ENCODE results near the gene TFCP2L1.

Gene TFCP2L1

DNA sequence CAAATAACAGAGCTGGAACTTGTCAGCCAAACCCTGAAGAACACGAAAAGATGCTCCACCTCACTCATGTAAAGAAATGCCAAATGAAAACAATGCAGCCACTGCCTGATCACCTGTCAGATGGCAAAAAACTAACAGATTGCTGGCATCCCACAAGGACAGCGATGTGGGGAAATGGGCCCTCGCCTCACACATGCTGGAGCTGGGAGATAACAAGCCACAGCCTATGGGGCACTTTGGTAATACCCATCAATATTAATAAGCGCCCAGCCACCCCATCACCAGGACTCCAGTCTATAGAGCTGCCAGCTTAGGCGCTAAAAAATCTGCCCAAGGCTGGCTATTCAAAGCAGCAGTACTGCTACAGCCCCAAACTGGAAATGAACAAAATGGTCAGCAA, 27.0 kb downstream of the TFCP2L1 start:
- H3K27ac ChIP-seq (replicated peaks): no peak overlapping the region
- no peak for DNase-seq (ENCODE audit: low read depth in 1 of 2, low spot score in 1 of 2)

DNA sequence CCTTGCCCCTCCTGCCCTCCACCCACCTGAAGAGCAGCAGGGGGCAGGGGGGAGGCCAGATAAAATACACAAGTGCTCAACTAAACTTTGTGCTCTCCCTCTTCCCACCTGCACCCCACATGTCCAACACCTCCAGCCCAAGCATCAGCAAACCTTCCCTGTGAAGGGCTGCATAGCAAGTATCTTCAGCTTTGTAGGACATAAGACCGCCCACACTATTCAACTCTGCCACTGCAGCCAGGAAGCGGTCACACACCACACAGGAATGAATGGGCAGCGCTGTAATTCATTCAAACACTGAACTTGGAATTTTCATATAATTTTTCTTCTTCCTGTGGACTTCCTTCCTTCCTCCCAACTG, 27.5 kb downstream of the TFCP2L1 start:
- no peak overlapping the region for H3K27ac ChIP-seq (replicated peaks)
- no peak for DNase-seq (ENCODE audit: low read depth in 1 of 2, low spot score in 1 of 2)
- no peaks in the 10 kb centered on the region for H3K27me3 ChIP-seq (ENCODE audit: insufficient read depth, poor library complexity, severe bottlenecking)
- TF ChIP-seq SPI1 (IDR thresholded peaks at IDR 0.05; ENCODE audit: borderline replicate concordance, low read depth): no peak
- TF ChIP-seq, protein P1, sequence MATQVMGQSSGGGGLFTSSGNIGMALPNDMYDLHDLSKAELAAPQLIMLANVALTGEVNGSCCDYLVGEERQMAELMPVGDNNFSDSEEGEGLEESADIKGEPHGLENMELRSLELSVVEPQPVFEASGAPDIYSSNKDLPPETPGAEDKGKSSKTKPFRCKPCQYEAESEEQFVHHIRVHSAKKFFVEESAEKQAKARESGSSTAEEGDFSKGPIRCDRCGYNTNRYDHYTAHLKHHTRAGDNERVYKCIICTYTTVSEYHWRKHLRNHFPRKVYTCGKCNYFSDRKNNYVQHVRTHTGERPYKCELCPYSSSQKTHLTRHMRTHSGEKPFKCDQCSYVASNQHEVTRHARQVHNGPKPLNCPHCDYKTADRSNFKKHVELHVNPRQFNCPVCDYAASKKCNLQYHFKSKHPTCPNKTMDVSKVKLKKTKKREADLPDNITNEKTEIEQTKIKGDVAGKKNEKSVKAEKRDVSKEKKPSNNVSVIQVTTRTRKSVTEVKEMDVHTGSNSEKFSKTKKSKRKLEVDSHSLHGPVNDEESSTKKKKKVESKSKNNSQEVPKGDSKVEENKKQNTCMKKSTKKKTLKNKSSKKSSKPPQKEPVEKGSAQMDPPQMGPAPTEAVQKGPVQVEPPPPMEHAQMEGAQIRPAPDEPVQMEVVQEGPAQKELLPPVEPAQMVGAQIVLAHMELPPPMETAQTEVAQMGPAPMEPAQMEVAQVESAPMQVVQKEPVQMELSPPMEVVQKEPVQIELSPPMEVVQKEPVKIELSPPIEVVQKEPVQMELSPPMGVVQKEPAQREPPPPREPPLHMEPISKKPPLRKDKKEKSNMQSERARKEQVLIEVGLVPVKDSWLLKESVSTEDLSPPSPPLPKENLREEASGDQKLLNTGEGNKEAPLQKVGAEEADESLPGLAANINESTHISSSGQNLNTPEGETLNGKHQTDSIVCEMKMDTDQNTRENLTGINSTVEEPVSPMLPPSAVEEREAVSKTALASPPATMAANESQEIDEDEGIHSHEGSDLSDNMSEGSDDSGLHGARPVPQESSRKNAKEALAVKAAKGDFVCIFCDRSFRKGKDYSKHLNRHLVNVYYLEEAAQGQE (IDR thresholded peaks at IDR 0.05; ENCODE audit: insufficient replicate concordance, low read depth): no peak
- TF ChIP-seq, protein P2, sequence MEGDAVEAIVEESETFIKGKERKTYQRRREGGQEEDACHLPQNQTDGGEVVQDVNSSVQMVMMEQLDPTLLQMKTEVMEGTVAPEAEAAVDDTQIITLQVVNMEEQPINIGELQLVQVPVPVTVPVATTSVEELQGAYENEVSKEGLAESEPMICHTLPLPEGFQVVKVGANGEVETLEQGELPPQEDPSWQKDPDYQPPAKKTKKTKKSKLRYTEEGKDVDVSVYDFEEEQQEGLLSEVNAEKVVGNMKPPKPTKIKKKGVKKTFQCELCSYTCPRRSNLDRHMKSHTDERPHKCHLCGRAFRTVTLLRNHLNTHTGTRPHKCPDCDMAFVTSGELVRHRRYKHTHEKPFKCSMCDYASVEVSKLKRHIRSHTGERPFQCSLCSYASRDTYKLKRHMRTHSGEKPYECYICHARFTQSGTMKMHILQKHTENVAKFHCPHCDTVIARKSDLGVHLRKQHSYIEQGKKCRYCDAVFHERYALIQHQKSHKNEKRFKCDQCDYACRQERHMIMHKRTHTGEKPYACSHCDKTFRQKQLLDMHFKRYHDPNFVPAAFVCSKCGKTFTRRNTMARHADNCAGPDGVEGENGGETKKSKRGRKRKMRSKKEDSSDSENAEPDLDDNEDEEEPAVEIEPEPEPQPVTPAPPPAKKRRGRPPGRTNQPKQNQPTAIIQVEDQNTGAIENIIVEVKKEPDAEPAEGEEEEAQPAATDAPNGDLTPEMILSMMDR (IDR thresholded peaks at IDR 0.05; ENCODE audit: insufficient read depth, low read length): no peak
- no peak for TF ChIP-seq POLR2AphosphoS5 (IDR thresholded peaks at IDR 0.05; ENCODE audit: low read depth)
- no peak for TF ChIP-seq GABPA (IDR thresholded peaks at IDR 0.05; ENCODE audit: low read depth)
- no peak overlapping the region for H3K4me3 ChIP-seq (replicated peaks; ENCODE audit: insufficient read depth, low read length)

More for the DNA sequence above, 27.0 kb downstream of the TFCP2L1 start:
- H3K4me3 ChIP-seq (replicated peaks; ENCODE audit: insufficient read depth, low read length): no peak overlapping the region
- no peaks in the 10 kb centered on the region for H3K27me3 ChIP-seq (ENCODE audit: insufficient read depth, poor library complexity, severe bottlenecking)
- TF ChIP-seq POLR2AphosphoS5 (IDR thresholded peaks at IDR 0.05; ENCODE audit: low read depth) (no peak), SPI1 (IDR thresholded peaks at IDR 0.05; ENCODE audit: borderline replicate concordance, low read depth) (no peak), GABPA (IDR thresholded peaks at IDR 0.05; ENCODE audit: low read depth) (no peak)
- TF ChIP-seq, protein P1 (IDR thresholded peaks at IDR 0.05; ENCODE audit: insufficient replicate concordance, low read depth): no peak
- TF ChIP-seq, protein P2 (IDR thresholded peaks at IDR 0.05; ENCODE audit: insufficient read depth, low read length): no peak

DNA sequence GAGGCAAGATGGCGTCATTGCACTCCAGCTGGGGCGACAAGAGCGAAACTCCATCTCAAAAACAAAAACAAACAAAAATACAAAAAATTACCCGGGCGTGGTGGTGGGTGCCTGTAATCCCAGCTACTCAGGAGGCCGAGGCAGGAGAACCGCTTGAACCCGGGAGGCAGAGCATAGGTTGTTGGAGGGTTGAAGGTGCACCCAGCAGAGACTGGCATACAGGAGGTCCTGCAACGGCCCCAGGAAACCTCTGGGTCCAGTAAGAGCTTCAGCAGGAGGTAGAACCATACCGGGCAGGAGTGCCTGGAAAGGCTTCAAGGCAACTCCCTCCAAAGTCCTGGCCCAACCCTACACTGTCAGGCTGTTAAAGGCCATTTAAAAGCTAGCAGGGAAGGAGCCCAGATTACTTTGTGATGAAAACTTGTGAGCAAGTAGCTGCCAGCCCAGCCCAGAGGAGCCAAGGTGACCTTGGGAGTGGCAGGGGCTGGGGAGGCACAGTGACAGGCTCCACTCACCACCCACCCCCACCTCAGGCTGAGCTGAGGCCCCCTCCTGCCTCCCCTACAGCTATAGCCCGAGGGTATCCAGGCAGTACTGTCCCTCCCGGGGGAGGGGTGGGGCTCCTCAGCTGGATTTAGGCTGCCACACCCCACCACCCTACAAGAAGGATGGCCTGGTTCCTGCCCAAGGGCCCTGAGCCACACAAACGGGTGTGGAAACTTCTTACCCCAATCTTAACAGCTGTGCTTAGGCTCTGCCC, 28.1 kb downstream of the TFCP2L1 start:
- Histone ChIP-seq H3K4me3 (replicated peaks; ENCODE audit: insufficient read depth, low read length) (no peak overlapping the region), H3K27ac (replicated peaks) (no peak overlapping the region), H3K27me3 (ENCODE audit: insufficient read depth, poor library complexity, severe bottlenecking) (no peaks in the 10 kb centered on the region)
- no peak for TF ChIP-seq POLR2AphosphoS5 (IDR thresholded peaks at IDR 0.05; ENCODE audit: low read depth)
- TF ChIP-seq SPI1 (IDR thresholded peaks at IDR 0.05; ENCODE audit: borderline replicate concordance, low read depth): no peak
- TF ChIP-seq, protein P2 (IDR thresholded peaks at IDR 0.05; ENCODE audit: insufficient read depth, low read length): no peak
- TF ChIP-seq GABPA (IDR thresholded peaks at IDR 0.05; ENCODE audit: low read depth): no peak
- TF ChIP-seq, protein P1 (IDR thresholded peaks at IDR 0.05; ENCODE audit: insufficient replicate concordance, low read depth): no peak
- no peak for DNase-seq (ENCODE audit: low read depth in 1 of 2, low spot score in 1 of 2)
